Hematopoietic multipotent progenitor cell treated with erythropoietin and hydrocortisone succinate and interleukin-3 and kit ligand, for 15 days (in vitro differentiated cells): ENCODE results near the gene SCNN1G.

ENCODE experiments used
- DNase-seq: peaks from one replicate; pipeline ENCODE4 v3.0.0-alpha.2; 2015; ENCODE audit warnings: low spot score

Gene SCNN1G

GRCh38 chr16:23202166-23202565 lies 19.6 kb downstream of the SCNN1G start:
- DNase-seq: no peak

GRCh38 chr16:23206986-23207385 lies 24.4 kb downstream of the SCNN1G start:
- no peak for DNase-seq

- no peak for DNase-seq
Observed at GRCh38 chr16:23207485-23207884, 24.9 kb downstream of the SCNN1G start.

- no peak for DNase-seq
Observed at GRCh38 chr16:23209606-23210005, 27.1 kb downstream of the SCNN1G start.

GRCh38 chr16:23213831-23214230 lies 31.3 kb downstream of the SCNN1G start:
- no peak for DNase-seq

- DNase-seq: no peak
Observed at GRCh38 chr16:23214796-23215195, 32.3 kb downstream of the SCNN1G start.

- no peak for DNase-seq
Observed at GRCh38 chr16:23215435-23215834, 32.9 kb downstream of the SCNN1G start.

GRCh38 chr16:23216658-23217246 lies 34.2 kb downstream of the SCNN1G start:
- DNase-seq: no peak

GRCh38 chr16:23217646-23218045 lies 35.1 kb downstream of the SCNN1G start:
- no peak for DNase-seq

- DNase-seq: no peak
Observed at GRCh38 chr16:23222929-23223328, 40.4 kb downstream of the SCNN1G start.

GRCh38 chr16:23223368-23223767 lies 40.8 kb downstream of the SCNN1G start:
- DNase-seq: no peak

- no peak for DNase-seq
Observed at GRCh38 chr16:23225109-23225508, 42.6 kb downstream of the SCNN1G start.

GRCh38 chr16:23225634-23226033 lies 43.1 kb downstream of the SCNN1G start:
- no peak for DNase-seq

GRCh38 chr16:23227529-23227928 lies 45.0 kb downstream of the SCNN1G start:
- no peak for DNase-seq

- DNase-seq: no peak
Observed at GRCh38 chr16:23229714-23230113, 47.2 kb downstream of the SCNN1G start.

- no peak for DNase-seq
Observed at GRCh38 chr16:23232806-23233205, 50.3 kb downstream of the SCNN1G start.

- DNase-seq: no peak
Observed at GRCh38 chr16:23235176-23235575, 52.6 kb downstream of the SCNN1G start.

GRCh38 chr16:23236983-23237382 lies 54.4 kb downstream of the SCNN1G start:
- DNase-seq: no peak

- no peak for DNase-seq
Observed at GRCh38 chr16:23240994-23241393, 58.4 kb downstream of the SCNN1G start.

- no peak for DNase-seq
Observed at GRCh38 chr16:23244122-23244521, 61.6 kb downstream of the SCNN1G start.

GRCh38 chr16:23245268-23245667 lies 62.7 kb downstream of the SCNN1G start:
- no peak for DNase-seq

GRCh38 chr16:23248261-23249194 lies 66.0 kb downstream of the SCNN1G start:
- DNase-seq: no peak

- no peak for DNase-seq
Observed at GRCh38 chr16:23249830-23250229, 67.3 kb downstream of the SCNN1G start.

GRCh38 chr16:23252310-23252709 lies 69.8 kb downstream of the SCNN1G start:
- no peak for DNase-seq
